AG08395 (cell line): ENCODE results near the gene DNMBP.
"Not testable (repeated sequence)": the region's sequence is repeated elsewhere in the genome, so short reads cannot be mapped to it uniquely, and the experiment has no call there.

Source experiments
- DNase-seq: peaks from one replicate; pipeline ENCODE4 v3.0.0; 2012; ENCODE audit warnings: mixed read lengths, low spot score

Gene DNMBP

GRCh38 chr10:99860466-99860865 lies 149.3 kb downstream of the DNMBP start:
- no peak for DNase-seq

GRCh38 chr10:99859585-99859984 lies 150.2 kb downstream of the DNMBP start:
- no peak for DNase-seq

GRCh38 chr10:99858849-99859248 lies 150.9 kb downstream of the DNMBP start:
- DNase-seq, result no peak

GRCh38 chr10:99855479-99856071 lies 154.2 kb downstream of the DNMBP start:
- no peak for DNase-seq

- peak; percentile 81 for DNase-seq
Observed at GRCh38 chr10:99854860-99855259, 154.9 kb downstream of the DNMBP start.

- no peak for DNase-seq
Observed at GRCh38 chr10:99853655-99854054, 156.1 kb downstream of the DNMBP start.

GRCh38 chr10:99852481-99853213 lies 157.1 kb downstream of the DNMBP start:
- no peak for DNase-seq

GRCh38 chr10:99851825-99852224 lies 157.9 kb downstream of the DNMBP start:
- no peak for DNase-seq

GRCh38 chr10:99850767-99851340 lies 158.9 kb downstream of the DNMBP start:
- DNase-seq, result no peak

GRCh38 chr10:99850021-99850766 lies 159.6 kb downstream of the DNMBP start:
- DNase-seq, result no peak

GRCh38 chr10:99849536-99849935 lies 160.2 kb downstream of the DNMBP start:
- DNase-seq, result no peak

- no peak for DNase-seq
Observed at GRCh38 chr10:99849057-99849456, 160.7 kb downstream of the DNMBP start.

- peak; percentile 80 for DNase-seq
Observed at GRCh38 chr10:99845837-99846382, 163.8 kb downstream of the DNMBP start.

GRCh38 chr10:99844433-99844955 lies 165.3 kb downstream of the DNMBP start:
- no peak for DNase-seq

- peak; percentile 33 for DNase-seq
Observed at GRCh38 chr10:99843310-99843709, 166.4 kb downstream of the DNMBP start.

- DNase-seq, result no peak
Observed at GRCh38 chr10:99841746-99842145, 168.0 kb downstream of the DNMBP start.

- DNase-seq, result not testable (repeated sequence)
Observed at GRCh38 chr10:99840859-99841258, 168.9 kb downstream of the DNMBP start.

GRCh38 chr10:99836711-99837110 lies 173.0 kb downstream of the DNMBP start:
- no peak for DNase-seq

- no peak for DNase-seq
Observed at GRCh38 chr10:99835947-99836346, 173.8 kb downstream of the DNMBP start.

- peak; percentile 92 for DNase-seq
Observed at GRCh38 chr10:99834410-99834809, 175.3 kb downstream of the DNMBP start.

GRCh38 chr10:99832439-99832838 lies 177.3 kb downstream of the DNMBP start:
- no peak for DNase-seq

GRCh38 chr10:99828464-99828863 lies 181.3 kb downstream of the DNMBP start:
- DNase-seq, result no peak
